Chondrocyte (in vitro differentiated cells): ENCODE results near the gene JMJD7. TPM values are rescaled to one million over a fixed set of nuclear protein-coding genes. Genes with fewer than 3 reads are reported as not detected.

Source experiments
- DNase-seq: peaks from one replicate; pipeline ENCODE4 v3.0.0; 2021; ENCODE audit warnings: mixed read lengths, low spot score
- H3K27ac Mint-ChIP-seq: one replicate; pipeline ENCODE4 v1.8.0; 2021; ENCODE audit warnings: mild to moderate bottlenecking, moderate library complexity, mixed read lengths; ENCODE audit not compliant: unreplicated experiment
- H3K27me3 Mint-ChIP-seq: 2 replicates; pipeline ENCODE4 v1.8.0; 2021; ENCODE audit warnings: low read depth, mixed read lengths
- H3K36me3 Mint-ChIP-seq: 2 replicates; pipeline ENCODE4 v1.8.0; 2021; ENCODE audit warnings: low read depth, mixed read lengths
- H3K4me1 Mint-ChIP-seq: 2 replicates; pipeline ENCODE4 v1.8.0; 2021; ENCODE audit warnings: low read depth, mild to moderate bottlenecking, mixed read lengths
- H3K4me3 Mint-ChIP-seq: one replicate; pipeline ENCODE4 v1.8.0; 2021; ENCODE audit warnings: mild to moderate bottlenecking, moderate library complexity, mixed read lengths; ENCODE audit not compliant: unreplicated experiment
- H3K9me3 Mint-ChIP-seq: 2 replicates; pipeline ENCODE4 v1.8.0; 2021; ENCODE audit warnings: low read depth, mixed read lengths
- total RNA-seq: library from RNA; stranded (reverse); gene quantifications from 3 replicates; pipeline ENCODE4 v1.2.1, GENCODE V29; 2021
- TF ChIP-seq, protein P1 (sequence below): fragments of 200-600 bp; sonication (generic); IDR thresholded peaks from 2 replicates; pipeline ENCODE4 v1.5.0; 2021; ENCODE audit warnings: antibody characterized with exemption, mild to moderate bottlenecking, moderate library complexity

The JMJD7 gene
- total RNA-seq, 1 donor from 2014 or later, result 5.2 TPM

GRCh38 chr15:41870689-41871081 is 42.8 kb downstream of the JMJD7 start:
- Mint-ChIP-seq H3K27ac (no peak overlapping the region), H3K4me3 (no peak overlapping the region), H3K4me1 (no peaks in the 10 kb centered on the region), H3K27me3 (no peaks in the 10 kb centered on the region), H3K36me3 (peaks cover 8% of the 10 kb centered on the region), H3K9me3 (no peaks in the 10 kb centered on the region)
- no peak for DNase-seq
- TF ChIP-seq, protein P1, sequence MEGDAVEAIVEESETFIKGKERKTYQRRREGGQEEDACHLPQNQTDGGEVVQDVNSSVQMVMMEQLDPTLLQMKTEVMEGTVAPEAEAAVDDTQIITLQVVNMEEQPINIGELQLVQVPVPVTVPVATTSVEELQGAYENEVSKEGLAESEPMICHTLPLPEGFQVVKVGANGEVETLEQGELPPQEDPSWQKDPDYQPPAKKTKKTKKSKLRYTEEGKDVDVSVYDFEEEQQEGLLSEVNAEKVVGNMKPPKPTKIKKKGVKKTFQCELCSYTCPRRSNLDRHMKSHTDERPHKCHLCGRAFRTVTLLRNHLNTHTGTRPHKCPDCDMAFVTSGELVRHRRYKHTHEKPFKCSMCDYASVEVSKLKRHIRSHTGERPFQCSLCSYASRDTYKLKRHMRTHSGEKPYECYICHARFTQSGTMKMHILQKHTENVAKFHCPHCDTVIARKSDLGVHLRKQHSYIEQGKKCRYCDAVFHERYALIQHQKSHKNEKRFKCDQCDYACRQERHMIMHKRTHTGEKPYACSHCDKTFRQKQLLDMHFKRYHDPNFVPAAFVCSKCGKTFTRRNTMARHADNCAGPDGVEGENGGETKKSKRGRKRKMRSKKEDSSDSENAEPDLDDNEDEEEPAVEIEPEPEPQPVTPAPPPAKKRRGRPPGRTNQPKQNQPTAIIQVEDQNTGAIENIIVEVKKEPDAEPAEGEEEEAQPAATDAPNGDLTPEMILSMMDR, result no peak

DNA sequence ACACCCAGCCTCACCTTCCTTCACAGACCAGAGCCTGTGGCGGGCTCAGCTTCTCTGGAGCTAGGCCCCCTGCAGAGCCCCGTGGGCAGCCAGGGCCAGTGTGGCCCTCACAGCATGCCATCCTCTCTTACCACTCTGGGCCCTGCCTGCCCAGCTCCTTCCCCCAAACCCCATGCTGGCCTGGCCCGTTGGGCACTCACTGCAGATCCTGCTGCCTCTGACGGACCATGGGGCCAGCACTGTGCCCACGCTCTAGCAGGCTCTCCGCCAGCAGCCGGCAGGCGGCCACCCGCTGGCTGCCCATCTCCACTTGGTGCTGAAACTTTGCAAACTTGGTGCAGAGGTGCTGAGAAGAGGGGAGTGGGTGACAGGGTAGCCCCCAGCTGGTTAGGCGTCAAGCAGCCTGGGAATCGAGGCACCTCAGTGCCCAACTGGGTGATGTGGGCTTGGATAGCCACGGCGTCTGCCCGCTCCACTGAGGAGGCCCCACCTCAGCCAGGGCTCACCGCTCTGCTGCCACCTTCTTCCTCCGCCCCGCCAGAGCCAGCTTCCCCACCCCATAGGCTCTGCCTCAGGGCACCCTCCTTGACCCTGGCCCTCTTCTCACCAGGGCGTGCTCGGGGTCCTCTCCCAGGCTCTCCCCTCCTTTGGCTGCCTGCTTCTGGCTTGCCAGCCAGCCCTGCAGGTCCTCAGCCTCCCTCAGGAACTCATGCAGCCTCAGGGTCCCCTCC is 43.4 kb downstream of the JMJD7 start:
- Mint-ChIP-seq H3K9me3 (no peaks in the 10 kb centered on the region), H3K27ac (no peak overlapping the region), H3K36me3 (peaks cover 8% of the 10 kb centered on the region), H3K4me1 (no peaks in the 10 kb centered on the region), H3K4me3 (no peak overlapping the region), H3K27me3 (no peaks in the 10 kb centered on the region)
- TF ChIP-seq, protein P1, result no peak
- DNase-seq, result no peak

- H3K27me3 Mint-ChIP-seq, result no peaks in the 10 kb centered on the region
- H3K4me1 Mint-ChIP-seq, result no peaks in the 10 kb centered on the region
- no peak overlapping the region for H3K27ac Mint-ChIP-seq
- DNase-seq, result no peak
- no peak overlapping the region for H3K4me3 Mint-ChIP-seq
- TF ChIP-seq, protein P1, result no peak
- H3K9me3 Mint-ChIP-seq, result no peaks in the 10 kb centered on the region
- H3K36me3 Mint-ChIP-seq, result peaks cover 8% of the 10 kb centered on the region
Observed at GRCh38 chr15:41872166-41872747, 44.4 kb downstream of the JMJD7 start.

- Mint-ChIP-seq H3K36me3 (peaks cover 6% of the 10 kb centered on the region), H3K9me3 (no peaks in the 10 kb centered on the region), H3K4me1 (no peaks in the 10 kb centered on the region), H3K27me3 (no peaks in the 10 kb centered on the region), H3K27ac (no peak overlapping the region), H3K4me3 (no peak overlapping the region)
- TF ChIP-seq, protein P1, result no peak
- DNase-seq, result no peak
Observed at GRCh38 chr15:41873711-41874110, 45.8 kb downstream of the JMJD7 start.

- Mint-ChIP-seq H3K4me3 (no peak overlapping the region), H3K4me1 (no peaks in the 10 kb centered on the region), H3K36me3 (peaks cover 10% of the 10 kb centered on the region), H3K9me3 (no peaks in the 10 kb centered on the region), H3K27me3 (no peaks in the 10 kb centered on the region), H3K27ac (no peak overlapping the region)
- TF ChIP-seq, protein P1, result no peak
- no peak for DNase-seq
Observed at GRCh38 chr15:41874736-41875135, 46.8 kb downstream of the JMJD7 start.
